ENCODE results near the gene CCDC149. TPM values are rescaled to one million over a fixed set of nuclear protein-coding genes. Genes with fewer than 3 reads are reported as not detected.

CCDC149 gene
- total RNA-seq (2014; rRNA removed; shearing (Covaris generic)) = 4.1 and 4.3 TPM in 2 replicates

GRCh38 chr4:24912252-24913118 lies at the start of gene CCDC149:
CCDC149 (minus strand) TSS chr4:24913042; CDS start chr4:24912864, 178 bp downstream.
- DNase-seq (ENCODE audit: low read depth) = peak; percentile 65

GRCh38 chr4:24957886-24958285 lies 45.0 kb upstream of the CCDC149 start:
- DNase-seq (ENCODE audit: low read depth) = no peak

- no peak for DNase-seq (ENCODE audit: low read depth)
Observed at GRCh38 chr4:24956763-24957162, 43.9 kb upstream of the CCDC149 start.

GRCh38 chr4:24956091-24956490 lies 43.2 kb upstream of the CCDC149 start:
- DNase-seq (ENCODE audit: low read depth) = no peak

GRCh38 chr4:24952667-24953066 lies 39.8 kb upstream of the CCDC149 start:
- DNase-seq (ENCODE audit: low read depth) = no peak

GRCh38 chr4:24949970-24950369 lies 37.1 kb upstream of the CCDC149 start:
- DNase-seq (ENCODE audit: low read depth) = no peak

GRCh38 chr4:24937917-24938281 lies 25.1 kb upstream of the CCDC149 start:
- no peak for DNase-seq (ENCODE audit: low read depth)

- no peak for DNase-seq (ENCODE audit: low read depth)
Observed at GRCh38 chr4:24937176-24937916, 24.5 kb upstream of the CCDC149 start.

- no peak for DNase-seq (ENCODE audit: low read depth)
Observed at GRCh38 chr4:24935856-24936255, 23.0 kb upstream of the CCDC149 start.

GRCh38 chr4:24934311-24934710 lies 21.5 kb upstream of the CCDC149 start:
- no peak for DNase-seq (ENCODE audit: low read depth)

- DNase-seq (ENCODE audit: low read depth) = no peak
Observed at GRCh38 chr4:24933684-24934275, 20.9 kb upstream of the CCDC149 start.

- peak; percentile 38 for DNase-seq (ENCODE audit: low read depth)
Observed at GRCh38 chr4:24932515-24933225, 19.8 kb upstream of the CCDC149 start.

- no peak for DNase-seq (ENCODE audit: low read depth)
Observed at GRCh38 chr4:24930151-24930550, 17.3 kb upstream of the CCDC149 start.

GRCh38 chr4:24928708-24929107 lies 15.9 kb upstream of the CCDC149 start:
- no peak for DNase-seq (ENCODE audit: low read depth)

- DNase-seq (ENCODE audit: low read depth) = no peak
Observed at GRCh38 chr4:24927049-24927448, 14.2 kb upstream of the CCDC149 start.

- DNase-seq (ENCODE audit: low read depth) = peak; percentile 97
Observed at GRCh38 chr4:24924309-24924781, 11.5 kb upstream of the CCDC149 start.

- no peak for DNase-seq (ENCODE audit: low read depth)
Observed at GRCh38 chr4:24923550-24923949, 10.7 kb upstream of the CCDC149 start.

GRCh38 chr4:24923002-24923401 lies 10.2 kb upstream of the CCDC149 start:
- no peak for DNase-seq (ENCODE audit: low read depth)

- peak; percentile 24 for DNase-seq (ENCODE audit: low read depth)
Observed at GRCh38 chr4:24922416-24922815, 9.6 kb upstream of the CCDC149 start.

- DNase-seq (ENCODE audit: low read depth) = no peak
Observed at GRCh38 chr4:24921491-24921890, 8.6 kb upstream of the CCDC149 start.

GRCh38 chr4:24920008-24920407 lies 7.2 kb upstream of the CCDC149 start:
- no peak for DNase-seq (ENCODE audit: low read depth)
